Embryonic facial prominence (tissue), 1 donor: Measurements from ENCODE around the gene FAH.

Experiments
- DNase-seq: peaks from one replicate; pipeline ENCODE4 v3.0.0-alpha.2; 2016; ENCODE audit errors: extremely low spot score

FAH gene

GRCh38 chr15:80173022-80173759 is 20.4 kb downstream of the FAH start:
- no peak for DNase-seq

- no peak for DNase-seq
Observed at GRCh38 chr15:80174017-80174746, 21.4 kb downstream of the FAH start.

GRCh38 chr15:80175436-80175835 is 22.6 kb downstream of the FAH start:
- DNase-seq, result no peak

- DNase-seq, result no peak
Observed at GRCh38 chr15:80176443-80176842, 23.6 kb downstream of the FAH start.

GRCh38 chr15:80177156-80177555 is 24.4 kb downstream of the FAH start:
- DNase-seq, result no peak

- DNase-seq, result no peak
Observed at GRCh38 chr15:80179025-80179759, 26.4 kb downstream of the FAH start.

- no peak for DNase-seq
Observed at GRCh38 chr15:80179935-80180334, 27.1 kb downstream of the FAH start.

- no peak for DNase-seq
Observed at GRCh38 chr15:80180468-80180867, 27.7 kb downstream of the FAH start.

- DNase-seq, result no peak
Observed at GRCh38 chr15:80180986-80181385, 28.2 kb downstream of the FAH start.

- peak; percentile 7 for DNase-seq
Observed at GRCh38 chr15:80182611-80183261, 29.9 kb downstream of the FAH start.

- DNase-seq, result no peak
Observed at GRCh38 chr15:80183306-80183705, 30.5 kb downstream of the FAH start.

- no peak for DNase-seq
Observed at GRCh38 chr15:80183886-80184285, 31.1 kb downstream of the FAH start.

- DNase-seq, result no peak
Observed at GRCh38 chr15:80184554-80184953, 31.8 kb downstream of the FAH start.

- DNase-seq, result no peak
Observed at GRCh38 chr15:80185152-80185551, 32.4 kb downstream of the FAH start.

- no peak for DNase-seq
Observed at GRCh38 chr15:80186066-80186465, 33.3 kb downstream of the FAH start.

- no peak for DNase-seq
Observed at GRCh38 chr15:80186597-80186996, 33.8 kb downstream of the FAH start.

- DNase-seq, result no peak
Observed at GRCh38 chr15:80188251-80188650, 35.5 kb downstream of the FAH start.

GRCh38 chr15:80191198-80191597 is 38.4 kb downstream of the FAH start:
- no peak for DNase-seq

- no peak for DNase-seq
Observed at GRCh38 chr15:80191897-80192595, 39.2 kb downstream of the FAH start.

GRCh38 chr15:80194186-80194585 is 41.4 kb downstream of the FAH start:
- no peak for DNase-seq

- DNase-seq, result no peak
Observed at GRCh38 chr15:80194914-80195313, 42.1 kb downstream of the FAH start.

GRCh38 chr15:80199366-80199765 is 46.6 kb downstream of the FAH start:
- no peak for DNase-seq
